Measurements from ENCODE around the gene IFNGR1.

Gene IFNGR1

DNA sequence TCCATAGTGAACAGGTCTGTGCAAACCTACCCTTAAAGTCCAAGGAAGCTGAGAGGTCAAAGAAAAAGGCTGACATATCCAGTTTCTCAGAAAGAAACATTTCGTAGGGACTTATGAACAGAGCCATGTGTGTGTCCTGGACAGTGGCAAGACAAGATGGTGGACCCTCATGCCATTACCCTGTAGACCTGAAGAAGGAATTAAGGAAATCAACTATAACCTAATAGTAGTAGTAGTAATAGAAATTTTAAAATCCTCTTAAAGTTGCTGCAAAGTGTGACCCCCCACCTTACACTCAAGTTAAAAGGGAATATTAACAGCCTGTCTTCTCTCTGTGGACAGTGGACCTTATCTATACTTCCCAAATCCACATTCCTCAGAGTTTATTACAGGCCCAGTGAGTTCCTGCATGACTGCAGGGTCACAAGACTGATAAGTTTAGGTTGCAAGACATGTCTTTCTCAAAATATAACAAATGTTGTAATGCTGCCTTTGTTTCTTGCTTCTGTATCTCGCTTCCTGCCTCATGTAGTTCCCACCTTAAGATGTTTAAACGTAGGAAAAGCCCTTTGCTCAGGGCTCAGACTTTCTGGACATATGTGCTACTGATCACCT is 56.4 kb downstream of the IFNGR1 start:
- Histone ChIP-seq H2AFZ (ENCODE audit: low read depth, low read length) (no peak overlapping the region), H3K4me3 (ENCODE audit: low read length) (no peak overlapping the region), H3K4me1 (ENCODE audit: insufficient read depth, low read length) (no peaks in the 10 kb centered on the region), H3K27me3 (ENCODE audit: insufficient read depth, low read length) (no peaks in the 10 kb centered on the region), H3K36me3 (ENCODE audit: insufficient read depth, low read length) (no peaks in the 10 kb centered on the region), H3K9me3 (ENCODE audit: low read length) (no peaks in the 10 kb centered on the region)

DNA sequence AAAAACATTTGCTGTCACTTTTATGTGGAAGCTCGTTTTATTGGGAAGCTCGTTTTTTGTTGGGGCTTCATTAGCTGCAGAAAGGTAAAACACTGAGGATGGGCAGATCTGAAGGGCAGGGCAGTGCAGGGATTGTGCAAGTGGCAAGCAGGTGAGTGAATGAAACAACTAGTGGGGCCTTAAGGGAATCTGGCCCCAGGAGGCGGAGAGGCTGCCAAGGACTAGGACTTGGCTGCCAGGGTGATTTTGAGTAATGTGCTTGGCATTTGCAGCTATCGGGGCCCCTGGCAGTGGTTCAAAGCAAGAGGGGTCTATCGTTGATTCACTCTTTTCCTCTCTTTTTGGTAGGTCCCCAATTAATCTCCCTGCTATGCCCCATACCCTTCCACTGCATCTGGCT is 57.2 kb downstream of the IFNGR1 start:
- H2AFZ ChIP-seq (ENCODE audit: low read depth, low read length) = no peak overlapping the region
- no peaks in the 10 kb centered on the region for H3K9me3 ChIP-seq (ENCODE audit: low read length)
- no peak overlapping the region for H3K4me3 ChIP-seq (ENCODE audit: low read length)
- no peaks in the 10 kb centered on the region for H3K27me3 ChIP-seq (ENCODE audit: insufficient read depth, low read length)
- H3K4me1 ChIP-seq (ENCODE audit: insufficient read depth, low read length) = no peaks in the 10 kb centered on the region
- H3K36me3 ChIP-seq (ENCODE audit: insufficient read depth, low read length) = no peaks in the 10 kb centered on the region

DNA sequence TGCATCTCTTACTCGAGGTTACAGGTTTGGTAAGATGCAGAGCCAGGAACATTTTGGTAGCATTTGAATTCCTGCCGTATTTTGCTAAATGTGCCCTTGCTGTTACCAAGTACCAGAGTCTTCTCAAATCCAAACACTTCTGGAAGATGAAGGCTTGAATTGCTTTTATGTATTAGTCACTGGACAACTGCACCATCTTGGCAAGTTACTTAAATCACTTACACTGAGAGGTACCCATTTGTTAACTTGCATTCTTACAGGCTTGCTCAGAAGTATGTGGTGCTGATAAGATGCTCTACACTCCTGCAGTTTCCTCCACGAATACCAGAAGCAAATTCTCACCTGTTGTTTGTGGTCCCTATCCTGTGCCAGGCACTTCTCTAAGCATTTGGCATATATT is 58.4 kb downstream of the IFNGR1 start:
- H3K9me3 ChIP-seq (ENCODE audit: low read length) = no peaks in the 10 kb centered on the region
- no peaks in the 10 kb centered on the region for H3K36me3 ChIP-seq (ENCODE audit: insufficient read depth, low read length)
- H3K4me3 ChIP-seq (ENCODE audit: low read length) = no peak overlapping the region
- H3K4me1 ChIP-seq (ENCODE audit: insufficient read depth, low read length) = no peaks in the 10 kb centered on the region
- H2AFZ ChIP-seq (ENCODE audit: low read depth, low read length) = no peak overlapping the region
- H3K27me3 ChIP-seq (ENCODE audit: insufficient read depth, low read length) = no peaks in the 10 kb centered on the region

DNA sequence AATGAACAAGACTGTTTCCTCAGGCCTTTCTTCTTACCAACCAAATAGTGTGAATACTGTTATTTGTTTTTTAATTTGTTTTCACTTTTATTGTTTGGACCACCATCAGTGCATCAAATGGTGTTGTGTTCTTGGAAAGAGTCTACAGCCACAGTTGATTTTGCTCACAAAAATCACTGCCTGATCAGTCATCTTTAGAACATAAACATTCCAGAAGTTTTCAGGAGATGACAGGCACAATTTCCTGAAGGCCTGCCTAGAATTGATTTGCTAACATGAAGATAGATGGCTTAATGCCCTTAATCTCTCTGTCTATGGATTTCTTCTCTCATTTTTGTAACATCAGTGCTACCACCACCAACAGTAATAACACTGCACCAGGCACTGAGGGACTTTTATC is 59.3 kb downstream of the IFNGR1 start:
- Histone ChIP-seq H3K36me3 (ENCODE audit: insufficient read depth, low read length) (no peaks in the 10 kb centered on the region), H3K4me1 (ENCODE audit: insufficient read depth, low read length) (no peaks in the 10 kb centered on the region), H3K4me3 (ENCODE audit: low read length) (no peak overlapping the region), H3K9me3 (ENCODE audit: low read length) (no peaks in the 10 kb centered on the region), H3K27me3 (ENCODE audit: insufficient read depth, low read length) (no peaks in the 10 kb centered on the region), H2AFZ (ENCODE audit: low read depth, low read length) (no peak overlapping the region)

- Histone ChIP-seq H2AFZ (ENCODE audit: low read depth, low read length) (no peak overlapping the region), H3K4me3 (ENCODE audit: low read length) (no peak overlapping the region), H3K36me3 (ENCODE audit: insufficient read depth, low read length) (no peaks in the 10 kb centered on the region), H3K4me1 (ENCODE audit: insufficient read depth, low read length) (no peaks in the 10 kb centered on the region), H3K27me3 (ENCODE audit: insufficient read depth, low read length) (no peaks in the 10 kb centered on the region), H3K9me3 (ENCODE audit: low read length) (no peaks in the 10 kb centered on the region)
These were observed 61.6 kb downstream of the IFNGR1 start for GRCh38 chr6:137157601-137158000.

- Histone ChIP-seq H3K4me1 (ENCODE audit: insufficient read depth, low read length) (no peaks in the 10 kb centered on the region), H3K9me3 (ENCODE audit: low read length) (no peaks in the 10 kb centered on the region), H3K27me3 (ENCODE audit: insufficient read depth, low read length) (no peaks in the 10 kb centered on the region), H2AFZ (ENCODE audit: low read depth, low read length) (no peak overlapping the region), H3K36me3 (ENCODE audit: insufficient read depth, low read length) (no peaks in the 10 kb centered on the region), H3K4me3 (ENCODE audit: low read length) (no peak overlapping the region)
These were observed 62.5 kb downstream of the IFNGR1 start for GRCh38 chr6:137156650-137157049.

- Histone ChIP-seq H3K9me3 (ENCODE audit: low read length) (no peaks in the 10 kb centered on the region), H3K36me3 (ENCODE audit: insufficient read depth, low read length) (no peaks in the 10 kb centered on the region), H3K4me3 (ENCODE audit: low read length) (no peak overlapping the region), H3K27me3 (ENCODE audit: insufficient read depth, low read length) (no peaks in the 10 kb centered on the region), H2AFZ (ENCODE audit: low read depth, low read length) (no peak overlapping the region), H3K4me1 (ENCODE audit: insufficient read depth, low read length) (no peaks in the 10 kb centered on the region)
These were observed 63.4 kb downstream of the IFNGR1 start for GRCh38 chr6:137155830-137156229.

- Histone ChIP-seq H3K4me3 (ENCODE audit: low read length) (no peak overlapping the region), H3K9me3 (ENCODE audit: low read length) (no peaks in the 10 kb centered on the region), H3K36me3 (ENCODE audit: insufficient read depth, low read length) (no peaks in the 10 kb centered on the region), H3K4me1 (ENCODE audit: insufficient read depth, low read length) (no peaks in the 10 kb centered on the region), H3K27me3 (ENCODE audit: insufficient read depth, low read length) (no peaks in the 10 kb centered on the region), H2AFZ (ENCODE audit: low read depth, low read length) (no peak overlapping the region)
These were observed 69.1 kb downstream of the IFNGR1 start for GRCh38 chr6:137150072-137150471.

DNA sequence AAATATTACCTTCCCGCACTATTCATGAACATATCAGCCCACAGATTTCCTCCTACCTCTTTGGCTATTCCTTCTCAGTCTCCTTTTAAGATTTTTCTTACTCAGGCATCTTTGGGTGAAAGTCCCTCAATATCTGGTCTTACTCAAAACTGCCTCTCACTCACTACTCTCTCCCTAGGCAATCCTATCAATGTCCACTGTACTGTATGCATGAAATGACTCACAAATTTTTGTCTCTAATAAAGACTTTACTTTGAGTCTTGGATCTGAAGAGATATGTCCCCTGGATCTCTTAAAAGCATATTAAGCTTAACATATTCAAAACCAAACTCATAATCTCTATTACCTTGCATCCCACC is 70.2 kb downstream of the IFNGR1 start:
- H3K36me3 ChIP-seq (ENCODE audit: insufficient read depth, low read length) = no peaks in the 10 kb centered on the region
- no peaks in the 10 kb centered on the region for H3K9me3 ChIP-seq (ENCODE audit: low read length)
- H3K4me1 ChIP-seq (ENCODE audit: insufficient read depth, low read length) = no peaks in the 10 kb centered on the region
- no peak overlapping the region for H2AFZ ChIP-seq (ENCODE audit: low read depth, low read length)
- no peak overlapping the region for H3K4me3 ChIP-seq (ENCODE audit: low read length)
- H3K27me3 ChIP-seq (ENCODE audit: insufficient read depth, low read length) = no peaks in the 10 kb centered on the region

DNA sequence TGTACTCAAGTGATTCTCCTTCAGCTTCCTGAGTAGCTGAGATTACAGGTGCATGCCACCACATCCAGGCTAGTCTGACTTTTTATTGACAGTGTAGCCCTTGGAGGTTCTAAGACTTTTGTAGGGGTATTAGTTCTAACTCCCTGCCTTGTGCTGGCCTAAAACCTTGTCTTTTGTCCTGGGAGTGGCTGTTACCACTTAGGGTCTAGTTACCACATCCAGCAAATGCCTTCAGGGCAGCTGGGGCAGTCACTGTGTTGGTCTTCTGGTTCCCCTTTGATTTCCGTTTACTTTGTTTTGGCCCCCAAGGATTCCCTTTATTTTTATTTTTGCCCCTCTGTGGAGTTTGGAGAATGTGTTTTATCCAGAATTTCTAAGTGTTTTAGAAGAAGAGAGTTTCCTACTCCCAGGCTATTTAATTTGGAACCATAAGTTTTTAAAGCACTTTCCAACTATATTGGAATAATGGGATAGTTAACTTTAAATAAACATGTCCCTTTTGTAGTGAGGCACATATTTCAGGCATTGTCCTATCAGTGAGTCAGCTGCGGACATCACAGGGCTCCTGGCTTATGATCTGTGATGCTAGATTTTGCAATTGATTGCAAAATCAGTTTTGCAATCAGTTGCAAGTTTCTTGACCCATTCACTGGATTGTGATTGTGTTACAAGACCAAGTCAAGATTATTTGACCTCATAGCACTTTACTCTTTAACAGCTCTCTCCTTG is 70.7 kb downstream of the IFNGR1 start:
- H2AFZ ChIP-seq (ENCODE audit: low read depth, low read length) = no peak overlapping the region

More for the DNA sequence above, 70.7 kb downstream of the IFNGR1 start:
- Histone ChIP-seq H3K9me3 (ENCODE audit: low read length) (no peaks in the 10 kb centered on the region), H3K4me1 (ENCODE audit: insufficient read depth, low read length) (no peaks in the 10 kb centered on the region), H3K36me3 (ENCODE audit: insufficient read depth, low read length) (no peaks in the 10 kb centered on the region), H3K27me3 (ENCODE audit: insufficient read depth, low read length) (no peaks in the 10 kb centered on the region), H3K4me3 (ENCODE audit: low read length) (no peak overlapping the region)
